Thoracic aorta (tissue), 2 donors: Measurements from ENCODE around the gene CMC4. TPM values are rescaled to one million over a fixed set of nuclear protein-coding genes. Genes with fewer than 3 reads are reported as not detected.

Source experiments
- ATAC-seq: fragments of 150-250 bp; one replicate; pipeline ENCODE4 v1.8.0; 2017; ENCODE audit warnings: low read depth; ENCODE audit not compliant: insufficient number of reproducible peaks, low FRiP score
- DNase-seq: peaks from one replicate; pipeline ENCODE4 v3.0.0-alpha.2; 2020; ENCODE audit warnings: low spot score
- H3K27ac ChIP-seq, 2 donors: fragments of 200-600 bp; sonication (generic); 1 replicate in 1 of 2; 2 replicates in 1 of 2; pipeline ENCODE4 v1.5.1; 2016; ENCODE audit warnings: mild to moderate bottlenecking in 2 of 2, moderate library complexity in 2 of 2
- H3K27me3 ChIP-seq: fragments of 200-600 bp; sonication (generic); replicated peaks from 2 replicates; pipeline ENCODE4 v1.6.0; 2016; ENCODE audit warnings: mild to moderate bottlenecking; ENCODE audit not compliant: insufficient read depth
- H3K36me3 ChIP-seq: fragments of 200-600 bp; sonication (generic); one replicate; pipeline ENCODE4 v1.5.1; 2016
- H3K4me1 ChIP-seq, 2 donors: fragments of 200-600 bp; sonication (generic); 1 replicate in 1 of 2; 2 replicates in 1 of 2; pipeline versions ENCODE4 v1.5.1 to v1.6.0; 2016; ENCODE audit warnings: low read depth in 2 of 2, mild to moderate bottlenecking in 1 of 2; ENCODE audit not compliant: control insufficient read depth in 1 of 2
- H3K4me3 ChIP-seq: fragments of 200-600 bp; sonication (generic); 2 replicates; pipeline ENCODE4 v1.5.1; 2016; ENCODE audit warnings: mild to moderate bottlenecking
- H3K9me3 ChIP-seq: fragments of 200-600 bp; sonication (generic); 2 replicates; pipeline ENCODE4 v1.5.1; 2016
- CTCF ChIP-seq: fragments of 200-600 bp; sonication (generic); IDR thresholded peaks from one replicate; pipeline ENCODE4 v1.5.1; 2019; ENCODE audit warnings: antibody characterized with exemption
- total RNA-seq, 2 donors: library from RNA; depleted of rRNA; stranded (reverse); fragments of >200 nt; gene quantifications; one replicate each; pipeline versions ENCODE4 v1.1.0 to v1.2.3, GENCODE V29; 2016

The CMC4 gene
- total RNA-seq, 2 donors from 2014 or later = 11.9 to 32.5 TPM

GRCh38 chrX:155061760-155062159 is 9.2 kb downstream of the CMC4 start:
- DNase-seq (no peak), ATAC-seq (no peak)
- Histone ChIP-seq H3K9me3 (no peaks in the 10 kb centered on the region), H3K27me3 (no peaks in the 10 kb centered on the region), H3K4me3 (no peak overlapping the region), H3K36me3 (no peaks in the 10 kb centered on the region), H3K4me1 (no peaks in the 10 kb centered on the region), H3K27ac (no peak overlapping the region)
- TF ChIP-seq CTCF = no peak

- H3K9me3 ChIP-seq = no peaks in the 10 kb centered on the region
- DNase-seq = no peak
- H3K4me3 ChIP-seq = peak overlapping the region; percentile 62
- H3K36me3 ChIP-seq = no peaks in the 10 kb centered on the region
- peak; percentile 82 for ATAC-seq
- peak; percentile 66 for TF ChIP-seq CTCF
- H3K27me3 ChIP-seq = no peaks in the 10 kb centered on the region
- no peaks in the 10 kb centered on the region for H3K4me1 ChIP-seq
- peak overlapping the region in 1 of 2 donors; percentile 44 for H3K27ac ChIP-seq
These were observed 13.8 kb downstream of the CMC4 start for GRCh38 chrX:155056877-155057792.

- ATAC-seq (no peak), DNase-seq (no peak)
- no peak for TF ChIP-seq CTCF
- H3K9me3 ChIP-seq = no peaks in the 10 kb centered on the region
- peak overlapping the region in 1 of 2 donors; percentile 44 for H3K27ac ChIP-seq
- H3K4me1 ChIP-seq = no peaks in the 10 kb centered on the region
- no peaks in the 10 kb centered on the region for H3K27me3 ChIP-seq
- H3K4me3 ChIP-seq = no peak overlapping the region
- H3K36me3 ChIP-seq = no peaks in the 10 kb centered on the region
These were observed 14.5 kb downstream of the CMC4 start for GRCh38 chrX:155056471-155056870.

- Histone ChIP-seq H3K27ac (no peak overlapping the region), H3K27me3 (no peaks in the 10 kb centered on the region), H3K9me3 (no peaks in the 10 kb centered on the region), H3K36me3 (no peaks in the 10 kb centered on the region), H3K4me3 (no peak overlapping the region), H3K4me1 (no peaks in the 10 kb centered on the region)
- no peak for TF ChIP-seq CTCF
- DNase-seq = no peak
- no peak for ATAC-seq
These were observed 15.4 kb downstream of the CMC4 start for GRCh38 chrX:155055494-155055893.

GRCh38 chrX:155054255-155054654 is 16.7 kb downstream of the CMC4 start:
- Histone ChIP-seq H3K9me3 (no peaks in the 10 kb centered on the region), H3K36me3 (no peaks in the 10 kb centered on the region), H3K27me3 (no peaks in the 10 kb centered on the region), H3K27ac (no peak overlapping the region), H3K4me1 (no peaks in the 10 kb centered on the region), H3K4me3 (no peak overlapping the region)
- ATAC-seq = no peak
- TF ChIP-seq CTCF = no peak
- DNase-seq = no peak
